Fibroblast of pulmonary artery (primary cell): ENCODE data around the gene ANO4.

Source experiments
- DNase-seq: peaks from one replicate; pipeline ENCODE4 v3.0.0-alpha.2; 2010; ENCODE audit warnings: low read depth
- H3K4me3 ChIP-seq: replicated peaks from 2 replicates; pipeline ENCODE4 v1.5.1; 2011; ENCODE audit warnings: low read depth, mild to moderate bottlenecking, control low read depth, low read length, moderate library complexity
- TF ChIP-seq, protein P1 (sequence below): IDR thresholded peaks from 2 replicates; pipeline ENCODE4 v1.5.1; 2011; ENCODE audit warnings: mild to moderate bottlenecking, control low read depth, low read length, inconsistent platforms; ENCODE audit errors: missing control alignments

The ANO4 gene

DNA sequence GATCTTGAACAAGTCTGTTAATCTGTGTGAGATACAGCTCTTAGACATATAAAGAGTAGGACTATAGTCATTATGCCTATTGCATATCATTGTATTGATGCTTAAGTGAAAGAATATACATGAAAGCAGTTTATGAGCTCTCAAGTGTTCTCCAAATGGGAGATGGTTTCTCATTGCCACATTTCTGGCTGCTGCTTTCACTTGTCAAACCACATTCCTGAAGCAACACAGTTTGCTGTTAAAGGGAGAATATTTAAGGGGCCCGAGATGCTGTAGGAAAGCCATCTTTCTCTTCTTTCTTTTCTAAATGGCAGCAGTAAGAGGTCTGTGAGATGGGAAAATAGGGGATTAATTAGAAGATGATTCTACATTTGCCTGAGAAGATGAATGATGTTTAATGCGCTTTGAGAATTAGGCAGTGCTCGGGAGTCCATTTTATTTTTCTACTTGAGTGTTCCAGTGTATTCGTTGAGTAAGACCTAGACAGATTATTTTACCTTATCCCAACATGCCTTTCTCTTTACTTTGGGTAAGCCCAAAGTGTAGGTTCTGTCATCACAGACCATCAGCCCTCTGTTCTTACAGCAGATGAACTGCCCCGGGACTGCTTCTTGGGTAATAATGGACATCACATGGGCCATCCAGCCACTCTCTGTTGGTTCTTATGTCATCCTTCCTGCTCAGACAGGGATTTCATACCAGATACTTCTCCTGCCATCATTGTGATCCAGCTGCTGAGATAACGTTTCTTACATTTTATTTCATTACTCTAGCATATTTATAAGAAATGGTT lies 35.6 kb downstream of the ANO4 start:
- TF ChIP-seq, protein P1, sequence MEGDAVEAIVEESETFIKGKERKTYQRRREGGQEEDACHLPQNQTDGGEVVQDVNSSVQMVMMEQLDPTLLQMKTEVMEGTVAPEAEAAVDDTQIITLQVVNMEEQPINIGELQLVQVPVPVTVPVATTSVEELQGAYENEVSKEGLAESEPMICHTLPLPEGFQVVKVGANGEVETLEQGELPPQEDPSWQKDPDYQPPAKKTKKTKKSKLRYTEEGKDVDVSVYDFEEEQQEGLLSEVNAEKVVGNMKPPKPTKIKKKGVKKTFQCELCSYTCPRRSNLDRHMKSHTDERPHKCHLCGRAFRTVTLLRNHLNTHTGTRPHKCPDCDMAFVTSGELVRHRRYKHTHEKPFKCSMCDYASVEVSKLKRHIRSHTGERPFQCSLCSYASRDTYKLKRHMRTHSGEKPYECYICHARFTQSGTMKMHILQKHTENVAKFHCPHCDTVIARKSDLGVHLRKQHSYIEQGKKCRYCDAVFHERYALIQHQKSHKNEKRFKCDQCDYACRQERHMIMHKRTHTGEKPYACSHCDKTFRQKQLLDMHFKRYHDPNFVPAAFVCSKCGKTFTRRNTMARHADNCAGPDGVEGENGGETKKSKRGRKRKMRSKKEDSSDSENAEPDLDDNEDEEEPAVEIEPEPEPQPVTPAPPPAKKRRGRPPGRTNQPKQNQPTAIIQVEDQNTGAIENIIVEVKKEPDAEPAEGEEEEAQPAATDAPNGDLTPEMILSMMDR: no peak
- no peak overlapping the region for H3K4me3 ChIP-seq
- no peak for DNase-seq

DNA sequence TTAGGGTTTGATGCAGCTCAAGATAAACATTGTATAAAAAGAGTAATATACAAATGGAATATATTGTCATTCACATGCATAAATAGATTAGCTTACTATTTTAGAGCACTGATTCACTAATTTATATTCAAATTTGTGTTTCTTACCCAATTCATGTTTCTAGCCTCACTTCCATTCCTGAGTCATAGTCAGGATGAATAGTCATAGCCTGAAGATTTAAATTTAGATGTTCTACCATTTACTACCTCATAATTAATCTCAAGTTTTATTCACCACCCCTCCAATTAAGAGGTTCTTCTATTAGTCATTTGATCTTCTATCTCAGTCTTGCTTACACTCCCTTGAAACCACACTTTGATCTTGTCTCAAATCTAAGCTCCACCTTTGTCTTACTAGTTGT lies 38.7 kb downstream of the ANO4 start:
- DNase-seq: no peak
- TF ChIP-seq, protein P1: no peak
- H3K4me3 ChIP-seq: no peak overlapping the region

DNA sequence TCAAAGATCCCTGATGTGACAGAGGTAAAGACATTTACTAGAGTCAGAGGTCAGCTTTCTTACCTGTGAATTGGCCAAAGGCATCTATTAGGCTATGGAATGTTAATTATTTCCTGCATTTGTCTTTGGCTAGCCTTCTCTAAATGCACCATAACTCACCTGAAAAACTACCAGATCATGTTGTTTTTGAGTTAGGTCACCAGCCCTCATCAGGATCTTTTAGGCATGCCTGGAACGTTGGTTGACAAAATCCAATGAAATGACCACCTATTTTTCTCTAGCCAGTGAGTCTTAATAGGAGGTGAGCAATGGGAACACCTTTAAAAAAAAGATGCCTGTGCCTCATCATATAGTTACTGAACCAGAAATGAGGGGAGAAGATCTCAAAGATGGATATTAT lies 46.2 kb downstream of the ANO4 start:
- TF ChIP-seq, protein P1: no peak
- no peak for DNase-seq
- H3K4me3 ChIP-seq: no peak overlapping the region

DNA sequence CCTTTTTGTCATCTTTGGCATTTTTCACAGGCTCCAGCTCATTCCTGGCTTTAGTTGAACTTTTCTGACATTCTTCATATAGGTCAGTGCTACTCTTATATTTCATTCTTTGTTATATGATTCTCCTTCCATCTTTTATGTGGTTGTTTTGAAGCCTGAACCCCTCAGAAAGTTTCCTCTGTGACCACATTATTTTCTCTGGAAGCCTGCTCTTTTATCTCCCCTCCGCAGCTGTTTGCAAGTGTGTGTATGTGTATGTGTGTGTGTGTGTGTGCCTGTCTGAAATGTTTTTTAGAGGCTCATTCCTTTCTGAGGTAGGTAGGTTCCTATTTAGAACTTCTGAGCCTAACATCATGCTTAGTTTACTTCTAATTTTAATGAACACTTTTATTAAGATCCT lies 47.6 kb downstream of the ANO4 start:
- TF ChIP-seq, protein P1: no peak
- DNase-seq: peak; percentile 4
- H3K4me3 ChIP-seq: no peak overlapping the region

DNA sequence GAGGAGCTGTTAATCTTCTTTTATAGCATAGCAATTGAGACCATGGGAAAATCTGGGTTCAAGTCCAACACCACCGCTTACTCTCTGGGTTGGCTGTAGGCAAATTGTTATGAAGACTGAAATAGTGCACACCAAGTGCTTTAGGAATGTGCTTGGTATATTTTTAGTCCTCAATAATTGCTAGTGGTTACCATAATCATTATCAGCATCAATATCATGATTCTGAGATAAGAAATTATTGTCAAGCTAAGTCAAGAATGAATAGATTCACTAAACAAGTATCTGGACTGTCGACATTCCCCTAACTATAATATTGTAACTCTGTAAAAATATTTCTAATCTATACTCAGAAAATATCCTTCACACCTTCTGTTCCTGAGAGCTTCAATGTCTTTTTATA lies 48.5 kb downstream of the ANO4 start:
- no peak for DNase-seq
- TF ChIP-seq, protein P1: no peak
- H3K4me3 ChIP-seq: no peak overlapping the region

DNA sequence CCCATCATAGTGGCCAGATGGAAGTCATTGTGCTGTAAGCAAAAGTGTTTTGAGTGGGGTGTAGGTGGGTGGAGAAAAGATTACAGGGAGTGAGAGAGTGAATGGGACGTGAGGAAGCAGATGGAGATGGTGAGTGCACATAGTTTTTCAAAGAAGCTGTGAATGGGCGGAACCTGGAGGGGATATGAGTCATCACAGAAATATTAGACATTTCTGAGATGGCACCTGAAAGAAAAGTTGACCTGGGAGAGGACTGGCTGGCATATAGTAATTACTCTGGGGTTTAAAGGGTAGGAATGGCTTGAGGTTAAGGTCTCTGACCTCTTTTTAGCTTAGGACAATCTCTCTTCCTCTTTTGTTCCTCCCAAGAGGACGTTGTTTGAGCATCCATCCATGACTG lies 50.5 kb downstream of the ANO4 start:
- peak; percentile 18 for DNase-seq
- no peak overlapping the region for H3K4me3 ChIP-seq

More for the DNA sequence above, 50.5 kb downstream of the ANO4 start:
- TF ChIP-seq, protein P1: no peak
